ENCODE measurements around the gene RUNX3. TPM values are rescaled to one million over a fixed set of nuclear protein-coding genes. Genes with fewer than 3 reads are reported as not detected.

The RUNX3 gene
- total and polyA plus RNA-seq, 2 donors (not counting 1 experiment from before 2014, with no cell fraction given), result 86.0 to 127 TPM

- TF ChIP-seq CTCF (IDR thresholded peaks at IDR 0.05), result no peak
- TF ChIP-seq EZH2 (IDR thresholded peaks at IDR 0.05; ENCODE audit: borderline replicate concordance, insufficient read depth, low read depth, low read length, poor library complexity, severe bottlenecking), result no peak
- Histone ChIP-seq H3K27ac (ENCODE audit: low read length in 2 of 2) (no peak overlapping the region), H3K4me3 (ENCODE audit: control extremely low read depth in 1 of 5, extremely low read depth in 1 of 5, insufficient read depth in 1 of 5, low read depth in 2 of 5, low read length in 4 of 5) (no peak overlapping the region), H3K9me3 (ENCODE audit: control extremely low read depth in 1 of 3, control insufficient read depth in 2 of 3, insufficient read depth in 1 of 3, low read length in 2 of 3) (peaks cover 12 to 19% (median 18%) of the 10 kb centered on the region in 3 donors), H3K27me3 (replicated peaks in 1 of 4; ENCODE audit: control extremely low read depth in 1 of 4, control insufficient read depth in 3 of 4, insufficient read depth in 4 of 4, low read length in 3 of 4) (no peaks in the 10 kb centered on the region), H3K9ac (ENCODE audit: low read length) (no peak overlapping the region), H4K20me1 (ENCODE audit: control insufficient read depth, insufficient read depth, low read length, poor library complexity, severe bottlenecking) (no peaks in the 10 kb centered on the region), H2AFZ (ENCODE audit: insufficient read depth, low read depth, low read length, poor library complexity, severe bottlenecking) (no peak overlapping the region), H3K36me3 (replicated peaks in 1 of 2; ENCODE audit: control extremely low read depth in 1 of 2, control insufficient read depth in 1 of 2, extremely low read depth in 1 of 2, insufficient read depth in 2 of 2, low read length in 1 of 2) (no peaks in the 10 kb centered on the region), H3K79me2 (ENCODE audit: control insufficient read depth, insufficient read depth, low read length) (no peaks in the 10 kb centered on the region), H3K4me1 (ENCODE audit: control insufficient read depth in 2 of 2, insufficient read depth in 2 of 2, low read length in 2 of 2) (no peaks in the 10 kb centered on the region), H3K4me2 (replicated peaks; ENCODE audit: low read depth, low read length, poor library complexity, severe bottlenecking) (no peak overlapping the region)
- Mint-ChIP-seq H3K9me3 (ENCODE audit: insufficient read depth) (peaks cover 7% of the 10 kb centered on the region), H3K27me3 (no peaks in the 10 kb centered on the region), H3K4me3 (no peak overlapping the region), H3K27ac (peak overlapping the region; percentile 46), H3K4me1 (peaks cover 13% of the 10 kb centered on the region)
- CTCF ChIA-PET, result interaction anchor here (0.6 to 2.3 kb wide), 6 partner anchors 9 to 66 kb away, joined by 3 to 7 read pairs (median 4); no protein-coding TSS in a partner anchor
- POLR2A ChIA-PET, result interaction anchor here (0.9 kb wide), 1 partner anchor 66 kb away, joined by 4 read pairs; no protein-coding TSS in a partner anchor
- intact Hi-C loops (cut with micrococcal nuclease), result no loop called here
- ATAC-seq (ENCODE audit: low read depth) (no peak), DNase-seq (no peak)
- WGBS (ENCODE audit: insufficient coverage), result 67% methylated on average over 20 of the region's 23 CpGs
Observed at GRCh38 chr1:24970926-24971875, 41.1 kb upstream of the RUNX3 start.

- H3K27me3 ChIP-seq (replicated peaks in 1 of 4; ENCODE audit: control extremely low read depth in 1 of 4, control insufficient read depth in 3 of 4, insufficient read depth in 4 of 4, low read length in 3 of 4), result no peaks in the 10 kb centered on the region
- no peak overlapping the region for H3K27ac ChIP-seq (ENCODE audit: low read length in 2 of 2)
- peaks cover 7 to 19% (median 10%) of the 10 kb centered on the region in 3 donors for H3K9me3 ChIP-seq (ENCODE audit: control extremely low read depth in 1 of 3, control insufficient read depth in 2 of 3, insufficient read depth in 1 of 3, low read length in 2 of 3)
- H3K79me2 ChIP-seq (ENCODE audit: control insufficient read depth, insufficient read depth, low read length), result no peaks in the 10 kb centered on the region
- no peak for DNase-seq
- ChIA-PET POLR2A (no interaction called here), CTCF (interaction anchor here (0.7 to 2.3 kb wide), 4 partner anchors 10 to 66 kb away, joined by 3 to 7 read pairs (median 4); no protein-coding TSS in a partner anchor)
- H3K9ac ChIP-seq (ENCODE audit: low read length), result no peak overlapping the region
- H3K9me3 Mint-ChIP-seq (ENCODE audit: insufficient read depth), result peaks cover 5% of the 10 kb centered on the region
- H4K20me1 ChIP-seq (ENCODE audit: control insufficient read depth, insufficient read depth, low read length, poor library complexity, severe bottlenecking), result no peaks in the 10 kb centered on the region
- no peaks in the 10 kb centered on the region for H3K36me3 ChIP-seq (replicated peaks in 1 of 2; ENCODE audit: control extremely low read depth in 1 of 2, control insufficient read depth in 1 of 2, extremely low read depth in 1 of 2, insufficient read depth in 2 of 2, low read length in 1 of 2)
- peaks cover 4 to 8% of the 10 kb centered on the region in 2 donors for H3K4me1 ChIP-seq (ENCODE audit: control insufficient read depth in 2 of 2, insufficient read depth in 2 of 2, low read length in 2 of 2)
- H3K4me2 ChIP-seq (replicated peaks; ENCODE audit: low read depth, low read length, poor library complexity, severe bottlenecking), result no peak overlapping the region
- H3K27me3 Mint-ChIP-seq, result no peaks in the 10 kb centered on the region
- 99% methylated on average over 8 of the region's 13 CpGs for WGBS (ENCODE audit: insufficient coverage)
- H3K4me3 Mint-ChIP-seq, result no peak overlapping the region
- peaks cover 21% of the 10 kb centered on the region for H3K4me1 Mint-ChIP-seq
- TF ChIP-seq EZH2 (IDR thresholded peaks at IDR 0.05; ENCODE audit: borderline replicate concordance, insufficient read depth, low read depth, low read length, poor library complexity, severe bottlenecking) (no peak), CTCF (IDR thresholded peaks at IDR 0.05) (no peak)
- H3K4me3 ChIP-seq (ENCODE audit: control extremely low read depth in 1 of 5, extremely low read depth in 1 of 5, insufficient read depth in 1 of 5, low read depth in 2 of 5, low read length in 4 of 5), result no peak overlapping the region
- no peak for ATAC-seq (ENCODE audit: low read depth)
- no peak overlapping the region for H2AFZ ChIP-seq (ENCODE audit: insufficient read depth, low read depth, low read length, poor library complexity, severe bottlenecking)
- intact Hi-C loops (cut with micrococcal nuclease), result no loop called here
- H3K27ac Mint-ChIP-seq, result no peak overlapping the region
Observed at GRCh38 chr1:24970399-24970753, 40.3 kb upstream of the RUNX3 start.
